ENCODE results near the gene CCDC157. TPM values are rescaled to one million over a fixed set of nuclear protein-coding genes. Genes with fewer than 3 reads are reported as not detected.

CCDC157 gene
- total and polyA plus RNA-seq, 2 donors = 2.1 to 3.2 TPM

Other genes with a start within 250 kb of the CCDC157 start
- gene LIF, start 110.2 kb upstream of the CCDC157 start, total RNA-seq = 0.90 TPM
- gene LIF, start 110.2 kb upstream of the CCDC157 start, polyA plus RNA-seq = 0.21 TPM
- 1.9 TPM for gene OSM, start 90.2 kb upstream of the CCDC157 start, total RNA-seq
- gene OSM, start 90.2 kb upstream of the CCDC157 start, polyA plus RNA-seq = 6.0 TPM
- 12.8 TPM for gene CASTOR1, start 67.5 kb upstream of the CCDC157 start, total RNA-seq
- gene CASTOR1, start 67.5 kb upstream of the CCDC157 start, polyA plus RNA-seq = 19.6 TPM
- 25.6 TPM for gene TBC1D10A, start 30.1 kb upstream of the CCDC157 start, total RNA-seq
- gene TBC1D10A, start 30.1 kb upstream of the CCDC157 start, polyA plus RNA-seq = 39.0 TPM
- 26.9 TPM for gene SF3A1, start 113 bp upstream of the CCDC157 start, total RNA-seq
- 25.7 TPM for gene SF3A1, start 113 bp upstream of the CCDC157 start, polyA plus RNA-seq
- 6.4 TPM for gene RNF215, start 30.4 kb downstream of the CCDC157 start, total RNA-seq
- 11.1 TPM for gene RNF215, start 30.4 kb downstream of the CCDC157 start, polyA plus RNA-seq
- gene SEC14L2, start 40.0 kb downstream of the CCDC157 start, total RNA-seq = 7.2 TPM
- gene SEC14L2, start 40.0 kb downstream of the CCDC157 start, polyA plus RNA-seq = 6.2 TPM
- gene MTFP1, start 68.8 kb downstream of the CCDC157 start, total RNA-seq = 23.9 TPM
- gene MTFP1, start 68.8 kb downstream of the CCDC157 start, polyA plus RNA-seq = 11.1 TPM
- gene SEC14L3, start 115.0 kb downstream of the CCDC157 start, total RNA-seq = 0.05 TPM
- gene SEC14L3, start 115.0 kb downstream of the CCDC157 start, polyA plus RNA-seq = 0.07 TPM
- 0.09 TPM for gene SEC14L4, start 148.7 kb downstream of the CCDC157 start, total RNA-seq
- 0.05 TPM for gene SEC14L4, start 148.7 kb downstream of the CCDC157 start, polyA plus RNA-seq
- gene SEC14L6, start 189.7 kb downstream of the CCDC157 start, total RNA-seq = 0.24 TPM
- gene SEC14L6, start 189.7 kb downstream of the CCDC157 start, polyA plus RNA-seq = 0.39 TPM
- 0.09 TPM for gene GAL3ST1, start 217.7 kb downstream of the CCDC157 start, total RNA-seq
- 0.46 TPM for gene GAL3ST1, start 217.7 kb downstream of the CCDC157 start, polyA plus RNA-seq
- gene PES1, start 234.9 kb downstream of the CCDC157 start, total RNA-seq = 53.3 TPM
- 48.7 TPM for gene PES1, start 234.9 kb downstream of the CCDC157 start, polyA plus RNA-seq